B cell (primary cell): ENCODE measurements around the gene YWHAG. TPM values are rescaled to one million over a fixed set of nuclear protein-coding genes. Genes with fewer than 3 reads are reported as not detected.

Experiments
- ATAC-seq: fragments of 200-7000 bp; cut with Tn5 transposase; one replicate; pipeline ENCODE4 v1.10.0; 2021; ENCODE audit warnings: low read depth, mild to moderate bottlenecking, moderate number of reproducible peaks, moderate library complexity
- CTCF ChIA-PET: fragments of 350-600 bp; sonication (Branson Sonifier 250); formaldehyde crosslinking; loops from one replicate; lab custom pipeline; 2021; ENCODE audit warnings: antibody characterized with exemption, inconsistent platforms; lab: Charles Lee
- POLR2A ChIA-PET: fragments of 350-600 bp; sonication (Branson Sonifier 250); formaldehyde crosslinking; loops from one replicate; lab custom pipeline; 2021; ENCODE audit warnings: antibody characterized with exemption; lab: Charles Lee
- DNase-seq: peaks from one replicate; pipeline ENCODE4 v3.0.0; 2013
- H2AFZ ChIP-seq: 2 replicates; pipeline ENCODE4 v1.6.1; 2012; ENCODE audit warnings: mild to moderate bottlenecking, low read depth, low read length; ENCODE audit not compliant: insufficient read depth, poor library complexity, severe bottlenecking
- H3K27ac ChIP-seq, 2 donors: 1 replicate in 1 of 2; 2 replicates in 1 of 2; pipeline ENCODE4 v1.5.1; 2012 to 2013; ENCODE audit warnings: low read length in 2 of 2, mild to moderate bottlenecking in 2 of 2, moderate library complexity in 1 of 2
- H3K27me3 ChIP-seq, 4 experiments: fragments of 200-600 bp in 1 of 4; sonication (generic) in 1 of 4; replicated peaks in 1 of 4; 1 replicate in 2 of 4; 2 replicates in 2 of 4; pipeline versions ENCODE4 v1.6.1 to v1.7.0; 2013 to 2016; ENCODE audit warnings: low read length in 3 of 4, mild to moderate bottlenecking in 2 of 4, mixed read lengths in 1 of 4, moderate library complexity in 1 of 4; ENCODE audit not compliant: insufficient read depth in 4 of 4, control insufficient read depth in 3 of 4; ENCODE audit errors: control extremely low read depth in 1 of 4
- H3K36me3 ChIP-seq, 2 experiments: replicated peaks in 1 of 2; 1 replicate in 1 of 2; 2 replicates in 1 of 2; pipeline versions ENCODE4 v1.6.1 to v1.7.1; 2013; ENCODE audit warnings: low read length in 1 of 2; ENCODE audit not compliant: insufficient read depth in 2 of 2, control insufficient read depth in 1 of 2; ENCODE audit errors: control extremely low read depth in 1 of 2, extremely low read depth in 1 of 2
- H3K4me1 ChIP-seq, 2 donors: fragments of 200-600 bp in 1 of 2; sonication (generic) in 1 of 2; 1 replicate in 1 of 2; 2 replicates in 1 of 2; pipeline versions ENCODE4 v1.5.1 to v1.6.1; 2013 to 2017; ENCODE audit warnings: low read length in 2 of 2; ENCODE audit not compliant: control insufficient read depth in 2 of 2, insufficient read depth in 2 of 2
- H3K4me2 ChIP-seq: replicated peaks from 2 replicates; pipeline ENCODE3; 2012; ENCODE audit warnings: mild to moderate bottlenecking, low read depth, low read length; ENCODE audit not compliant: poor library complexity, severe bottlenecking
- H3K4me3 ChIP-seq, 5 experiments: fragments of 200-600 bp in 1 of 5; sonication (generic) in 1 of 5; 1 replicate in 3 of 5; 2 replicates in 2 of 5; pipeline versions ENCODE4 v1.5.1 to v1.7.0; 2011 to 2016; ENCODE audit warnings: low read length in 4 of 5, mild to moderate bottlenecking in 4 of 5, low read depth in 2 of 5, control low read depth in 1 of 5, moderate library complexity in 1 of 5; ENCODE audit not compliant: insufficient read depth in 1 of 5; ENCODE audit errors: control extremely low read depth in 1 of 5, extremely low read depth in 1 of 5
- H3K79me2 ChIP-seq: fragments of 200-600 bp; sonication (generic); one replicate; pipeline ENCODE4 v1.6.0; 2016; ENCODE audit warnings: low read length; ENCODE audit not compliant: control insufficient read depth, insufficient read depth
- H3K9ac ChIP-seq: fragments of 200-600 bp; sonication (generic); 2 replicates; pipeline ENCODE4 v1.6.1; 2017; ENCODE audit warnings: mild to moderate bottlenecking, low read length, moderate library complexity
- H3K9me3 ChIP-seq, 3 donors: one replicate each; pipeline versions ENCODE4 v1.6.1 to v1.7.1; 2013; ENCODE audit warnings: low read length in 2 of 3; ENCODE audit not compliant: control insufficient read depth in 2 of 3, insufficient read depth in 1 of 3; ENCODE audit errors: control extremely low read depth in 1 of 3
- H4K20me1 ChIP-seq: 2 replicates; pipeline ENCODE4 v1.6.0; 2012; ENCODE audit warnings: mild to moderate bottlenecking, low read length; ENCODE audit not compliant: insufficient read depth, control insufficient read depth, poor library complexity, severe bottlenecking
- H3K27ac Mint-ChIP-seq: one replicate; pipeline ENCODE4 v1.8.0; 2021; ENCODE audit warnings: mixed read lengths
- H3K27me3 Mint-ChIP-seq: one replicate; pipeline ENCODE4 v1.8.0; 2021; ENCODE audit warnings: mixed read lengths
- H3K4me1 Mint-ChIP-seq: one replicate; pipeline ENCODE4 v1.8.0; 2021; ENCODE audit warnings: mixed read lengths
- H3K4me3 Mint-ChIP-seq: one replicate; pipeline ENCODE4 v1.8.0; 2021; ENCODE audit warnings: mixed read lengths
- H3K9me3 Mint-ChIP-seq: one replicate; pipeline ENCODE4 v1.8.0; 2022; ENCODE audit warnings: mixed read lengths; ENCODE audit not compliant: insufficient read depth
- CTCF ChIP-seq: fragments of 200-600 bp; IDR thresholded peaks from one replicate; pipeline ENCODE4 v1.8.0; 2022; ENCODE audit warnings: antibody characterized with exemption, mild to moderate bottlenecking
- EZH2 ChIP-seq: IDR thresholded peaks from 2 replicates; pipeline ENCODE4 v1.6.1; 2012; ENCODE audit warnings: borderline replicate concordance, low read depth, mild to moderate bottlenecking, moderate library complexity, low read length; ENCODE audit not compliant: insufficient read depth, poor library complexity, severe bottlenecking
- WGBS: methylation state at CpG from one replicate; pipeline ENCODE4 v1.1.5; 2013; ENCODE audit warnings: missing lambda C conversion rate; ENCODE audit not compliant: insufficient coverage; 5-methylcytosine and 5-hydroxymethylcytosine counted together
- intact Hi-C: fragments of 100-400 bp; cut with micrococcal nuclease; formaldehyde crosslinking; loops from one replicate; pipeline ENCODE4 v1.10.0; 2022
- polyA plus RNA-seq: library from polyadenylated mRNA; depleted of rRNA; stranded (reverse); fragments of >200 nt; gene quantifications from 2 replicates; pipeline ENCODE4 v1.2.3, GENCODE V29; 2012
- total RNA-seq, 2 donors: library from RNA; stranded (reverse); fragments of 120-200 nt in 1 of 2; gene quantifications; 1 replicate in 1 of 2; 2 replicates in 1 of 2; pipeline versions ENCODE4 v1.2.3 to v1.2.4, GENCODE V29; 2013 to 2022

Gene YWHAG
- total and polyA plus RNA-seq, 2 donors (not counting 1 experiment from before 2014, with no cell fraction given) = 6.6 to 51.6 TPM

- no peaks in the 10 kb centered on the region for H3K36me3 ChIP-seq
- H3K4me3 Mint-ChIP-seq = no peak overlapping the region
- no peaks in the 10 kb centered on the region for H3K79me2 ChIP-seq
- ATAC-seq (no peak), DNase-seq (no peak)
- no peak overlapping the region for H3K9ac ChIP-seq
- no peaks in the 10 kb centered on the region for H3K9me3 Mint-ChIP-seq
- H3K27me3 ChIP-seq = peaks cover 0 to 10% (median under 1%) of the 10 kb centered on the region in 4 experiments
- H3K27me3 Mint-ChIP-seq = peaks cover 5% of the 10 kb centered on the region
- H3K4me3 ChIP-seq = no peak overlapping the region
- CTCF ChIA-PET = interaction anchor here (8.9 kb wide), 1 partner anchor 16 kb away, joined by 119 read pairs; no protein-coding TSS in a partner anchor
- H3K4me1 ChIP-seq = peaks cover 2 to 10% of the 10 kb centered on the region in 2 donors
- POLR2A ChIA-PET = interaction anchor here (0.6 kb wide), 1 partner anchor 13 kb away, joined by 5 read pairs; no protein-coding TSS in a partner anchor
- intact Hi-C loops = no loop called here
- peaks cover 8% of the 10 kb centered on the region for H3K4me1 Mint-ChIP-seq
- no peak overlapping the region for H3K4me2 ChIP-seq
- no peak overlapping the region for H3K27ac Mint-ChIP-seq
- 80% methylated on average over 12 of the region's 22 CpGs for WGBS
- no peak overlapping the region for H3K27ac ChIP-seq
- H2AFZ ChIP-seq = no peak overlapping the region
- H3K9me3 ChIP-seq = peaks cover 0 to under 1% (median 0%) of the 10 kb centered on the region in 3 donors
- no peak for TF ChIP-seq EZH2
- TF ChIP-seq CTCF = no peak
- H4K20me1 ChIP-seq = no peaks in the 10 kb centered on the region
These were observed 61.7 kb downstream of the YWHAG start for GRCh38 chr7:76296743-76297740.
